HuH-7.5 (cell line): ENCODE data around the gene ENDOU.
A peak's percentile ranks its signal among the peaks of the same experiment; 100 is the strongest.

Experiments
- DNase-seq: peaks from one replicate; pipeline ENCODE4 v3.0.0; 2011; ENCODE audit warnings: low spot score

Gene ENDOU

DNA sequence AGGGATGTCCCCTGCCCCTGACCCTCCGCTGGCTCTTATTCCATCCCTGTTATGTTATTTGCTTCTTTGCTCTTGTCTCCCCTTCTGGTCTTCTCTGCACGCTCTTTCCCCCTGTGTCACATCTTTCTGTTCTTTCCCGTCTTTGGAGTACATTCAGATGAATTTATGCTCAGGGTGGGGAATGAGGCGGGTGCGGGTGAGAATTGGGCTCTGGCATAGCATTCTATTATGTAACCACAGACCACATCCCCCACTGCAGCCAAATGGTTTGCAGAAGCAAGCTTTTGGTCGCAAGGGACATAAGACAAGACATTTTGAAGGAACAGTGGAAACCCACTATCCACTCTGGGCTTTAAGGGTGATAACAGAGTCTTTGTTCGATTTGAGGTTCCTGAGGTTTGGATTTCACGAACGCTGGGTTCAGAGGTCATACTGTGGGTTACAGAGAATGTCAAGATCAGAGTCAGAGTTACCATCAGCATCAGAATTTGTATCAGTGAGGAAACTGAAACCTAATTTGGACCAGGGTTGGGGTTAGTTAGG lies 3.8 kb downstream of the ENDOU start:
- DNase-seq, result no peak

- DNase-seq, result no peak
These were observed 6.8 kb downstream of the ENDOU start for GRCh38 chr12:47718531-47718930.

DNA sequence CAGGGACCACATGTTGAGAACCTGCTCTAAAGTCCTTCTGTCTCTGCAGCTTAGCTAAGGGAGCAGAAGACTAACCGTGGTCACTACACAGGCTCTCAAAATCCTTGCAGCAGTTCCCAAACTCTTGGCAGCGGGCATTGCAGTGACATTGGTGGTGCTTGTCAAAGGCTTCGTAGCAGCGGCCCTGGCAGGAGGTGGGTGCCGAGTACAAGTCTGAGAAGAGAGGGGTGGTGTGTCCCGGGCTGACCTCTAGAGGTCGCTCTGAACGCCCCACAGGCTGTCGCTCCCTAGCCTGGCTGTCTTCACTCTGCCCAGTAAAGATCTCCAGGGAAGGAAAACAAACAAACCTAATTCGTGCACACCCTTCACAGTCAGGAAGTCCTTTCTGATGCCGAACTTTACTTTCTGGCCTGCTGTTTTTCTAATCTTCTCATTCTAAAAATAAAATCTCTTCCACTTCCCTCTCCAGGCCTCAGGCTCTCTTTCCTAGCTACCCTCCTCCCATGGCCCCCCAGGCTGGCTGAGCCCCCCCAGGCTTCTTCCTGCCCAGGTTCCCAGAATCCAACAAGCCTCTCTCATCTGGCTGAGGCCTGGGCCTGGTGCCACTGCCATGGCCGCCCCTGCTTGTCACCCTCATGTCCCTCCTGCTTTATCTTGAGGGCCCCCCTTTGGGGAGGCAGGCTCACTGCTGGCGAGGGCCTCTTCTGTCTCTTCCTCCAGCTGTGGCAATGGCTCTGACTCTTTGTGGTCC lies 7.7 kb downstream of the ENDOU start:
- peak; percentile 90 for DNase-seq

- no peak for DNase-seq
These were observed 8.2 kb downstream of the ENDOU start for GRCh38 chr12:47717046-47717442.

GRCh38 chr12:47715877-47716548 lies 9.3 kb downstream of the ENDOU start:
- no peak for DNase-seq

GRCh38 chr12:47715393-47715876 lies 9.9 kb downstream of the ENDOU start:
- DNase-seq, result peak; percentile 54

- DNase-seq, result no peak
These were observed 10.4 kb downstream of the ENDOU start for GRCh38 chr12:47714826-47715386.

DNA sequence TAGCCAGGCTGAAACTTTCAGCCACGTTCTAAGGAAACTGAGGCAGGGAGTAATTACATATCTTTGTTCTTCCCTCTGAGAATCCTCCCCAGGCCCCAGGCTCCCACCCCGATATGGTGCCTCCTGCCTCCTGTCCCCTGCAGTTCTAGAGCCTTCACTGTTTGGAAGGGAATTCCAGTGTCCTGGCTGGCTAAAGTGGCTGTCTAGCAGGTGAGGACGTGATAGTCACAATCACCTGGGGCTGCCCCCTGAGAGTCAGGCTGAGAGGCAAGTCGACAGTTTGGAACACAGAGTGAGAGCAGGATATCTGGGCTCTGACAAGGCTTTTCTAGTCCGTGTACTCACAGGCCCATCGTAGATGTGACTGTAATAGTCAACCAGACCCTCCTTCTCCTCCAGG lies 13.1 kb downstream of the ENDOU start:
- no peak for DNase-seq

GRCh38 chr12:47711448-47711847 lies 13.8 kb downstream of the ENDOU start:
- DNase-seq, result no peak

- no peak for DNase-seq
These were observed 15.0 kb downstream of the ENDOU start for GRCh38 chr12:47710278-47710677.

DNA sequence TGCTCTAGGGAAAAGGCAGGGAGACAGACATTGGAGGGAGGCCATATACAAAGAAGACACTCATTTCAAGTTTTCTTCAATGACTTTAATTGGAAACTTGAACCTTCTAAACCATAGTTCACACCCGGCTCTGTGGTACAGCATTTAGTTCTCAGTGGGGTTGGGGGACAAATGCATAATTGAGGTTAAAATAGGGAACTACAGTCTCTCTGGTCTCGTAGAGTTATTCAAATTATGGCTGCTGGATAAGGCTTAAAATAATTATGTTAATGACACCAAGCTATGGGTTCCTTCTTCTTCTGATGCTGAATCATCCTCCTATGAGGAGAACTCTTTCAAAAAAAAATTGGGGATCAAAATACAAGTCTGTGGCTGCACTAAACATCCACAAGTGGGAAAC lies 15.6 kb downstream of the ENDOU start:
- no peak for DNase-seq

DNA sequence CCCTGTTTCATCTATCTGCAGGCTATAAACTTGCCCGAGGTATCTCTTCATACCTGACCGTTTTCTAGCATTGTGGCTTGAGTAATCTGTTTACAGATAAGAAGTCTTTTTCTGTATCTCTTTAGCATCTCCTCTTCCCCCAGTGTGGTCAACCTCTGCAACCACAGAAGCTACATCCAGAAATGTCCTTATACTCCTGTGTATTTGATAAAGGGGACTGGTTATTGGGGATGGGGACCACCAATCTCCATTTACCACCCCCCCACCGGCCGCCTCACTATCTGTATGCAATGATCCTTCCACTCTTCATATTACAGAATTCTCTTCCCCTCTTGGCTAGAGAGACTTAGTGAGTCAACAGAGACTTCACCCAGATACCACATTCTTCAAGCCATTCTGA lies 16.1 kb downstream of the ENDOU start:
- DNase-seq, result no peak

- DNase-seq, result no peak
These were observed 17.3 kb downstream of the ENDOU start for GRCh38 chr12:47707905-47708543.

DNA sequence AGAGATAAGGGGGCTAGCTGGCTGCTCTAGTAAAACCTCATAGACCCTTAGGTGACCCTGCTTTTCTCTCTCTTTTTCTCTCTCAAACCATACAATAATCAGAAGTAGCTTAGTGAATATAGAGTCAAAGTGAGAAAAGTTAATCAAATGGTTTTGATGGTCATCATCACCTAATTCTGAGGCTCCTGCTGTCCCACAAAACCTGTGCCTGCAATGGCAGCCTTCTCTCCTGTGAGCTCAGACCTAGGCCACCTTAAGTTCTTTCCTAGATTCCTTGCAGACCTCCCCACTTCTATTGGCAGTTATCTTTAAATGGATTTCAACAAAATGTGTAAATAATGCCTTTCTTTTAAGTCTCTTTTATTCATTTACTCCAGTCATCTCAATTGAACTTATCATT lies 17.9 kb downstream of the ENDOU start:
- no peak for DNase-seq

GRCh38 chr12:47705566-47706425 lies 19.5 kb downstream of the ENDOU start, which contains the start of gene RPAP3:
Gene RPAP3 (minus strand): TSS chr12:47706030. CDS start chr12:47702840, 3,190 bp downstream.
- DNase-seq, result peak; percentile 78

GRCh38 chr12:47705229-47705565 lies 20.1 kb downstream of the ENDOU start:
- DNase-seq, result no peak

- no peak for DNase-seq
These were observed 20.6 kb downstream of the ENDOU start for GRCh38 chr12:47704719-47705118.

GRCh38 chr12:47700263-47700662 lies 25.0 kb downstream of the ENDOU start:
- DNase-seq, result no peak

- no peak for DNase-seq
These were observed 26.7 kb downstream of the ENDOU start for GRCh38 chr12:47698631-47699030.

- DNase-seq, result no peak
These were observed 27.2 kb downstream of the ENDOU start for GRCh38 chr12:47698055-47698454.

DNA sequence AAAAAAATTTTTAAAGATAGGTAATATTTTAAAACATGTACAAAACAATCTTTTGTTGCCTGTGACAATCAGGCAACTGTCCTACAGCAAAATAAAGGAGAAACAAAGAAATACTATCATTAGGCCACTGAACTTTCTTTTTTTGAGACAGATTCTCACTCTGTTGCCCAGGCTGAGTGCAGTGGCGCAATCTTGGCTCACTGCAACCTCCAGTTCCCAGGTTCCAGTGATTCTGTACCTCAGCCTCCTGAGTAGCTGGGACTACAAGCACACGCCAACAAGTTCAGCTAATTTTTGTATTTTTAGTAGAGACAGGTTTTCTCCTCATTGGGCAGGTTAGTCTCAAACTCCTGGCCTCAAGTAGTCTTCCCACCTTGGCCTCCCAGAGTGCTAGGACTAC lies 36.1 kb downstream of the ENDOU start:
- DNase-seq, result no peak

DNA sequence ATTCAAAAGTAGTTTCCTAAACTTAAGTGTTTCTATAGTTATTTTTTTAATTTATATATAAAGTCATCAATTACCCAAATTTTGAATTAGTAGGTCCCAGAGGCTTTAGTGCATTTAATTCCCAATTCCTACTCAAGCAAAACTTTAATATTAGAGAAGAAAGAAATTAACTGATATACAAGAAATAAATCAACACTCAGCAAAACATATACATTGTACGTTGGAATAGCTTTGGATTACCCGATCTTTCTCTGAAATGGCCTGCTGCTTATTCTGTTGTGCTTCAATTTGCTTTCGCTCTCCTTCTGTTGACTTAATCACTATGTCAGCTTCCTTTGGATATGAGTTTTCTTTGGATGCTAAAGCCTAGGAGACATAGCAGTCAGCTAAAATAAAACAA lies 37.7 kb downstream of the ENDOU start:
- DNase-seq, result no peak
